ENCODE data around the gene ZDHHC14. TPM values are rescaled to one million over a fixed set of nuclear protein-coding genes. Genes with fewer than 3 reads are reported as not detected.
"Not testable (repeated sequence)": the region's sequence is repeated elsewhere in the genome, so short reads cannot be mapped to it uniquely, and the experiment has no call there.

Gene ZDHHC14
- polyA plus RNA-seq, 1 donor, result 19.1 TPM

GRCh38 chr6:157570752-157571151 lies 189.8 kb downstream of the ZDHHC14 start:
- no peak for DNase-seq

- DNase-seq, result no peak
These were observed 190.3 kb downstream of the ZDHHC14 start for GRCh38 chr6:157571269-157571668.

GRCh38 chr6:157571950-157572349 lies 191.0 kb downstream of the ZDHHC14 start:
- DNase-seq, result no peak

GRCh38 chr6:157574851-157575424 lies 193.9 kb downstream of the ZDHHC14 start:
- DNase-seq, result no peak

GRCh38 chr6:157575436-157576145 lies 194.6 kb downstream of the ZDHHC14 start:
- no peak for DNase-seq

GRCh38 chr6:157576991-157577390 lies 196.0 kb downstream of the ZDHHC14 start:
- DNase-seq, result not testable (repeated sequence)

- not testable (repeated sequence) for DNase-seq
These were observed 197.5 kb downstream of the ZDHHC14 start for GRCh38 chr6:157578527-157578926.

- no peak for DNase-seq
These were observed 198.6 kb downstream of the ZDHHC14 start for GRCh38 chr6:157579467-157580031.

- DNase-seq, result no peak
These were observed 203.0 kb downstream of the ZDHHC14 start for GRCh38 chr6:157584036-157584435.

- no peak for DNase-seq
These were observed 204.5 kb downstream of the ZDHHC14 start for GRCh38 chr6:157585274-157586087.

GRCh38 chr6:157586088-157586414 lies 205.1 kb downstream of the ZDHHC14 start:
- DNase-seq, result no peak

- no peak for DNase-seq
These were observed 205.6 kb downstream of the ZDHHC14 start for GRCh38 chr6:157586476-157587126.

GRCh38 chr6:157587127-157587926 lies 206.3 kb downstream of the ZDHHC14 start:
- no peak for DNase-seq

GRCh38 chr6:157590654-157591053 lies 209.7 kb downstream of the ZDHHC14 start:
- DNase-seq, result not testable (repeated sequence)

GRCh38 chr6:157592541-157592940 lies 211.6 kb downstream of the ZDHHC14 start:
- no peak for DNase-seq

- DNase-seq, result no peak
These were observed 212.0 kb downstream of the ZDHHC14 start for GRCh38 chr6:157592980-157593379.

GRCh38 chr6:157593596-157593995 lies 212.6 kb downstream of the ZDHHC14 start:
- no peak for DNase-seq

- no peak for DNase-seq
These were observed 213.3 kb downstream of the ZDHHC14 start for GRCh38 chr6:157594292-157594691.

- DNase-seq, result no peak
These were observed 214.8 kb downstream of the ZDHHC14 start for GRCh38 chr6:157595768-157596167.

- DNase-seq, result no peak
These were observed 215.5 kb downstream of the ZDHHC14 start for GRCh38 chr6:157596461-157596860.

- DNase-seq, result no peak
These were observed 215.9 kb downstream of the ZDHHC14 start for GRCh38 chr6:157596886-157597285.

Measured in left kidney (tissue), 2 donors.